Left lung (tissue), 10 donors: Measurements from ENCODE around the gene NOC3L. TPM values are rescaled to one million over a fixed set of nuclear protein-coding genes. Genes with fewer than 3 reads are reported as not detected.
"Not testable (repeated sequence)": the region's sequence is repeated elsewhere in the genome, so short reads cannot be mapped to it uniquely, and the experiment has no call there.

Experiments
- ATAC-seq: fragments of 200-7000 bp; cut with Tn5 transposase; one replicate; pipeline ENCODE4 v1.9.1; 2020; ENCODE audit warnings: moderate library complexity
- DNase-seq, 4 donors: peaks; one replicate each; pipeline ENCODE4 v3.0.0-alpha.2; 2013 to 2020
- H3K27ac ChIP-seq, 2 donors: fragments of 200-600 bp; sonication (generic) in 1 of 2; one replicate each; pipeline versions ENCODE4 v1.5.0 to v1.8.0; 2020 to 2021
- H3K27me3 ChIP-seq, 2 donors: fragments of 200-600 bp; sonication (generic) in 1 of 2; one replicate each; pipeline versions ENCODE4 v1.5.0 to v1.8.0; 2020 to 2021
- H3K36me3 ChIP-seq, 2 donors: fragments of 200-600 bp; sonication (generic) in 1 of 2; one replicate each; pipeline versions ENCODE4 v1.5.0 to v1.8.0; 2020 to 2021
- H3K4me1 ChIP-seq, 2 donors: fragments of 200-600 bp; one replicate each; pipeline ENCODE4 v1.8.0; 2021
- H3K4me3 ChIP-seq, 2 donors: fragments of 200-600 bp; sonication (generic) in 1 of 2; one replicate each; pipeline versions ENCODE4 v1.5.0 to v1.8.0; 2020 to 2021; ENCODE audit warnings: mild to moderate bottlenecking in 1 of 2
- H3K9me3 ChIP-seq, 2 donors: fragments of 200-600 bp; sonication (generic) in 1 of 2; one replicate each; pipeline versions ENCODE4 v1.5.0 to v1.8.0; 2020 to 2021
- intact Hi-C, 2 donors: fragments of 100-400 bp; cut with DNase I; formaldehyde crosslinking; loops; one replicate each; pipeline versions ENCODE4 v1.11.2 to v1.14.2; 2022
- polyA plus RNA-seq, 6 donors: library from polyadenylated mRNA; unstranded; fragments of 120-200 nt; gene quantifications; one replicate each; pipeline ENCODE4 v1.2.1, GENCODE V29; 2013; ENCODE audit not compliant: insufficient read length in 6 of 6
- total RNA-seq, 2 donors: library from RNA; stranded (reverse); fragmentation: NEBNext Ultra II Directional; extraction: Animal tissue kit (Norgen Biotek cat#: 25700); gene quantifications; one replicate each; pipeline ENCODE4 v1.2.1, GENCODE V29; 2021
- TF ChIP-seq, protein P1 (sequence below), 2 donors: fragments of 200-600 bp; sonication (generic) in 1 of 2; IDR thresholded peaks; one replicate each; pipeline versions ENCODE4 v1.5.0 to v1.8.0; 2021; ENCODE audit warnings: antibody characterized with exemption in 2 of 2
- donor health status: DM: no; HTN: yes; CAD: no.
- donor health status: DM: no; HTN: no; CAD: no.

Gene NOC3L
- total and polyA plus RNA-seq, 8 donors = 13.7 to 30.5 (median 27.1) TPM

DNA sequence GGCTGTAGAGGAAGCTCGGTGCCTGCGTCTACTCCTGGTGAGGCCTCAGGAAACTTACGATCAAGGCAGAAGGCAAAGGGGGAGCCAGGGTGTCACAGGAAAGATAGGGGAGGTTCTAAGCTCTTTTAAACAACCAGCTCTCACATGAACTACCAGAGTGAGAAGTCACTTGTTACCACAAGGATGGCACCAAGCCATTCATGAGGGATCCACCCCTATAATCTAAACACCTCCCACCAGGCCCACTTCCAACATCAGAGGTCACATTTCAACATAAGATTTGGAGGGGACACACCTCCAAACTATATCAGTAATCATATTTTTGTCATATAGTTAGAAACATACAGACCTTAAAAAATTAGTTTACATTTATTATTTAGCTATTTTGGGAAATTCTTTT is 9.4 kb downstream of the NOC3L start:
- ATAC-seq (no peak), DNase-seq (no peak)
- TF ChIP-seq, protein P1, sequence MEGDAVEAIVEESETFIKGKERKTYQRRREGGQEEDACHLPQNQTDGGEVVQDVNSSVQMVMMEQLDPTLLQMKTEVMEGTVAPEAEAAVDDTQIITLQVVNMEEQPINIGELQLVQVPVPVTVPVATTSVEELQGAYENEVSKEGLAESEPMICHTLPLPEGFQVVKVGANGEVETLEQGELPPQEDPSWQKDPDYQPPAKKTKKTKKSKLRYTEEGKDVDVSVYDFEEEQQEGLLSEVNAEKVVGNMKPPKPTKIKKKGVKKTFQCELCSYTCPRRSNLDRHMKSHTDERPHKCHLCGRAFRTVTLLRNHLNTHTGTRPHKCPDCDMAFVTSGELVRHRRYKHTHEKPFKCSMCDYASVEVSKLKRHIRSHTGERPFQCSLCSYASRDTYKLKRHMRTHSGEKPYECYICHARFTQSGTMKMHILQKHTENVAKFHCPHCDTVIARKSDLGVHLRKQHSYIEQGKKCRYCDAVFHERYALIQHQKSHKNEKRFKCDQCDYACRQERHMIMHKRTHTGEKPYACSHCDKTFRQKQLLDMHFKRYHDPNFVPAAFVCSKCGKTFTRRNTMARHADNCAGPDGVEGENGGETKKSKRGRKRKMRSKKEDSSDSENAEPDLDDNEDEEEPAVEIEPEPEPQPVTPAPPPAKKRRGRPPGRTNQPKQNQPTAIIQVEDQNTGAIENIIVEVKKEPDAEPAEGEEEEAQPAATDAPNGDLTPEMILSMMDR (IDR thresholded peaks at IDR 0.05) = no peak
- H3K36me3 ChIP-seq = peaks cover 0 to 76% of the 10 kb centered on the region in 2 donors
- H3K4me3 ChIP-seq = no peak overlapping the region
- intact Hi-C loops = no loop called here
- no peak overlapping the region for H3K27ac ChIP-seq
- H3K9me3 ChIP-seq = no peaks in the 10 kb centered on the region
- no peaks in the 10 kb centered on the region for H3K27me3 ChIP-seq
- peaks cover 0 to 3% of the 10 kb centered on the region in 2 donors for H3K4me1 ChIP-seq

GRCh38 chr10:94351089-94351488 is 11.7 kb downstream of the NOC3L start:
- no peaks in the 10 kb centered on the region for H3K4me1 ChIP-seq
- intact Hi-C loops = no loop called here
- peaks cover 0 to 59% of the 10 kb centered on the region in 2 donors for H3K36me3 ChIP-seq

GRCh38 chr10:94350500-94350899 is 12.2 kb downstream of the NOC3L start:
- H3K27me3 ChIP-seq, intact Hi-C loops: not testable (repeated sequence)

More at GRCh38 chr10:94351089-94351488, 11.7 kb downstream of the NOC3L start:
- TF ChIP-seq, protein P1 (IDR thresholded peaks at IDR 0.05) = no peak
- DNase-seq (no peak), ATAC-seq (no peak)
- Histone ChIP-seq H3K4me3 (no peak overlapping the region), H3K27ac (no peak overlapping the region), H3K27me3 (no peaks in the 10 kb centered on the region), H3K9me3 (no peaks in the 10 kb centered on the region)

GRCh38 chr10:94349327-94349726 is 13.4 kb downstream of the NOC3L start:
- TF ChIP-seq, protein P1 (IDR thresholded peaks at IDR 0.05) = no peak
- Histone ChIP-seq H3K9me3 (no peaks in the 10 kb centered on the region), H3K36me3 (peaks cover 0 to 65% of the 10 kb centered on the region in 2 donors), H3K4me3 (no peak overlapping the region), H3K27ac (no peak overlapping the region), H3K27me3 (no peaks in the 10 kb centered on the region), H3K4me1 (no peaks in the 10 kb centered on the region)
- DNase-seq = peak in 1 of 4 donors; percentile 5
- ATAC-seq = no peak
- intact Hi-C loops = no loop called here

More at GRCh38 chr10:94350500-94350899, 12.2 kb downstream of the NOC3L start:
- not testable (repeated sequence) for H3K27ac ChIP-seq, H3K4me3 ChIP-seq, H3K9me3 ChIP-seq, DNase-seq, H3K4me1 ChIP-seq, ATAC-seq
- peaks cover 0 to 59% of the 10 kb centered on the region in 2 donors for H3K36me3 ChIP-seq

GRCh38 chr10:94344522-94345122 is 18.1 kb downstream of the NOC3L start:
- H3K36me3 ChIP-seq = peaks cover 4 to 73% of the 10 kb centered on the region in 2 donors
- intact Hi-C loops = no loop called here
- ATAC-seq (no peak), DNase-seq (no peak)
- TF ChIP-seq, protein P1 (IDR thresholded peaks at IDR 0.05) = no peak
- H3K4me1 ChIP-seq = no peaks in the 10 kb centered on the region
- no peak overlapping the region for H3K4me3 ChIP-seq
- H3K9me3 ChIP-seq = no peaks in the 10 kb centered on the region
- no peak overlapping the region for H3K27ac ChIP-seq
- no peaks in the 10 kb centered on the region for H3K27me3 ChIP-seq

- H3K4me1 ChIP-seq = no peaks in the 10 kb centered on the region
- no peak for ATAC-seq
- no peak overlapping the region for H3K27ac ChIP-seq
- no peak for DNase-seq
- no peak overlapping the region for H3K4me3 ChIP-seq
- peaks cover 4 to 82% of the 10 kb centered on the region in 2 donors for H3K36me3 ChIP-seq
- H3K9me3 ChIP-seq = no peaks in the 10 kb centered on the region
- no peaks in the 10 kb centered on the region for H3K27me3 ChIP-seq
- TF ChIP-seq, protein P1 (IDR thresholded peaks at IDR 0.05) = no peak
- intact Hi-C loops = no loop called here
Observed at GRCh38 chr10:94343151-94343550, 19.6 kb downstream of the NOC3L start.
